Neural progenitor cell (in vitro differentiated cells): ENCODE results near the gene CTDP1.
"Not testable (repeated sequence)": the region's sequence is repeated elsewhere in the genome, so short reads cannot be mapped to it uniquely, and the experiment has no call there.

Experiments used
- EZH2 ChIP-seq: fragments of 200-600 bp; sonication (generic); IDR thresholded peaks from 2 replicates; pipeline ENCODE4 v1.6.1; 2017; ENCODE audit warnings: antibody characterized with exemption, mild to moderate bottlenecking, moderate library complexity
- EZH2phosphoT487 ChIP-seq: fragments of 200-600 bp; sonication (generic); IDR thresholded peaks from 2 replicates; pipeline ENCODE4 v1.6.1; 2017; ENCODE audit warnings: antibody characterized with exemption
- TF ChIP-seq, protein P1 (sequence below): fragments of 200-600 bp; sonication (generic); IDR thresholded peaks from 2 replicates; pipeline ENCODE4 v1.5.1; 2017; ENCODE audit warnings: antibody characterized with exemption, mild to moderate bottlenecking

DNA sequence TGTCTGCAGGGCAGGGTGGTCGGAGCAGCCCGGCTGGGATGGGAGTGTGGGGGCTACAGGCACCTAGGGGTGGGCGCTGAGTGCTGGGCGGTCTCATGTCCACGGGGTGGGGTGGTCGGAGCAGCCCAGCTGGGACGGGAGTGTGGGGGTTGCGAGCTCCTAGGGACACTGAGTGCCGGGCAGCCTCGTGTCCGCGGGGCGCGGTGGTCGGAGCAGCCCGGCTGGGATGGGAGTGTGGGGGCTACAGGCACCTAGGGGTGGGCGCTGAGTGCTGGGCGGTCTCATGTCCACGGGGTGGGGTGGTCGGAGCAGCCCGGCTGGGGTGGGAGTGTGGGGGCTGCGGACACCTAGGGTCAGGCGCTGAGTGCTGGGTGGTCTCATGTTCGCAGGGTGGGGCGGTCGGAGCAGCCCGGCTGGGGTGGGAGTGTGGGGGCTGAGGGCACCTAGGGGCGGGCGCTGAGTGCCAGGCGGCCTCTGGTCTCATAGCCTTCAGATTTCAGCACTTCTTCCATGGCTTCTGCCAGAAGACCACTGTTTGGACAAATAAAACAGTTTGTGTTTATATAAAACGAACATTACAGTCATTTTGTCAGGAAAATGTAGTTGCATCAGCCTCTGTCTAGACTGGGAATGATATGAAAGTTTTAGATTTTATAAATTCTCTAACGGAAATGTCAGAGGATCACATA lies 14.7 kb downstream of the CTDP1 start:
- not testable (repeated sequence) for TF ChIP-seq EZH2, EZH2phosphoT487
- TF ChIP-seq, protein P1, sequence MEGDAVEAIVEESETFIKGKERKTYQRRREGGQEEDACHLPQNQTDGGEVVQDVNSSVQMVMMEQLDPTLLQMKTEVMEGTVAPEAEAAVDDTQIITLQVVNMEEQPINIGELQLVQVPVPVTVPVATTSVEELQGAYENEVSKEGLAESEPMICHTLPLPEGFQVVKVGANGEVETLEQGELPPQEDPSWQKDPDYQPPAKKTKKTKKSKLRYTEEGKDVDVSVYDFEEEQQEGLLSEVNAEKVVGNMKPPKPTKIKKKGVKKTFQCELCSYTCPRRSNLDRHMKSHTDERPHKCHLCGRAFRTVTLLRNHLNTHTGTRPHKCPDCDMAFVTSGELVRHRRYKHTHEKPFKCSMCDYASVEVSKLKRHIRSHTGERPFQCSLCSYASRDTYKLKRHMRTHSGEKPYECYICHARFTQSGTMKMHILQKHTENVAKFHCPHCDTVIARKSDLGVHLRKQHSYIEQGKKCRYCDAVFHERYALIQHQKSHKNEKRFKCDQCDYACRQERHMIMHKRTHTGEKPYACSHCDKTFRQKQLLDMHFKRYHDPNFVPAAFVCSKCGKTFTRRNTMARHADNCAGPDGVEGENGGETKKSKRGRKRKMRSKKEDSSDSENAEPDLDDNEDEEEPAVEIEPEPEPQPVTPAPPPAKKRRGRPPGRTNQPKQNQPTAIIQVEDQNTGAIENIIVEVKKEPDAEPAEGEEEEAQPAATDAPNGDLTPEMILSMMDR = not testable (repeated sequence)
